GM18511 (cell line): ENCODE measurements around the gene SLC25A21.
A peak's percentile ranks its signal among the peaks of the same experiment; 100 is the strongest.

ENCODE experiments used
- ATAC-seq: cut with Tn5 transposase; IDR thresholded peaks from one replicate; pipeline ENCODE4 v1.9.1; 2021; ENCODE audit warnings: mild to moderate bottlenecking, moderate library complexity; ENCODE audit not compliant: unreplicated experiment

The SLC25A21 gene

DNA sequence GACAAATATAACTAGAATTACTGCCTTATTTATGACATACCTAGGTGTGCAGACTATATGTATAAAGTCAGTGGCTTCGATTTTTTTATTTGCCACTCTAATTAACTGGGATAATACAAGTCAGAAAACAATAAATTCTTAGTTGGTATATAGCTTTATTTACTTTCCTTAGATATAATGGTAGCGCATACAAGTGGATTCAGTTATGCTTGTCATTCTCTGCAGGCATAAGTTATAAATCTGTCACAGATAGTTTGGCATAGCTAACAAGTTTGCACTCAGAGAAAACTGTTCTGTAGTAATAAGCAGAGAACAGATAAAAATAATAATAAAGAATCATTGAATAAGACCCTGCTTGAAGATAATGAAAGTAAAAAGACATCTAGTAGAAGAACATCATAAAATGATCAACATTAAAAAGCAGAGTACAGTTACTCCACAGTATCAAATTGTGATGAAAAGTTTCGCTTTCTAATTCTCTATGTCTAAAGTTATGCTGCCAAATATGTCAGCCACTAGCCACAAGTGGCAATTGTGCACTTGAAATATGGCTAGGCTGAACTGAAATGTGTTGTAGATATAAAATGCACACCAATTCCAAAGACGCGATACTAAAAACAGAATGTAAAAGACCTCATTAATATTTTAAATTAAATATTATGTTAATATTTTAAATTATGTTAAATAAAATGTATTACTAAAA is 224.1 kb downstream of the SLC25A21 start:
- no peak for ATAC-seq

DNA sequence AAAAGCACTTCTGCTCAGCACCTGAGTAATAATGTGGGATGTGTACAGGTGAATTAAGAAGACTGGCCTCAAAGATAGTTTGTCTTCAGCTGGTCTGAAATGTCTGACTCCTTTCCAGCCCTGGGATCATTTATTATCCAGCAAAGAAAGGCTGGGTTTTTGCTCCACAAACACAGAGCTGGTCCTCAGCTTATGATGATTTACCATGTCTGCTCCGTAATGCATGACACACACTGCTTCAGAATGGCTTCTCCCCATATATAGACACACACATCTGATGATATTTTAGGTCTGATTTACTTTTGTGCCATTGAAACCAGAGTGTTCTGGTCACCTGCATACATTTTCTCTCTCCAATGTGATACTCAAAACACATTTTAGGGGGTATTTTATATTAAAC is 225.0 kb downstream of the SLC25A21 start:
- no peak for ATAC-seq

DNA sequence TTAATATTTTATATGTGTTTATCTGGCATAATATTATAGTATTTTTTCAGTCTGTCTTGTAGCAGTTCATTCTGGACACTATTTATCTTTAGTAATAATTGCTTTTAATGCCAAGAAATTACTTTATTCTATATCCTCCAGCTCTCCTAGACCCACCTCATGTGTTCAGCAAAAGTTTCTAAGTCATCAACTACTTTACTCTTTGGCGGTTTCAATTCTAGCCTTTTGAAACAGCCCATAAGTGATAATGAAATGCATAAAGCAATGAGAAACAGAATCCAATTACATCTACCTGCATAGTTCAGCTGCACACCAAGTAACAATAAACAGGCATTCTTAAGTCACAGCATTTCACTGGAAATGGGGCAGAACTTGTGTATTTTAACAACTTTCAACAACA is 225.5 kb downstream of the SLC25A21 start:
- ATAC-seq = no peak

DNA sequence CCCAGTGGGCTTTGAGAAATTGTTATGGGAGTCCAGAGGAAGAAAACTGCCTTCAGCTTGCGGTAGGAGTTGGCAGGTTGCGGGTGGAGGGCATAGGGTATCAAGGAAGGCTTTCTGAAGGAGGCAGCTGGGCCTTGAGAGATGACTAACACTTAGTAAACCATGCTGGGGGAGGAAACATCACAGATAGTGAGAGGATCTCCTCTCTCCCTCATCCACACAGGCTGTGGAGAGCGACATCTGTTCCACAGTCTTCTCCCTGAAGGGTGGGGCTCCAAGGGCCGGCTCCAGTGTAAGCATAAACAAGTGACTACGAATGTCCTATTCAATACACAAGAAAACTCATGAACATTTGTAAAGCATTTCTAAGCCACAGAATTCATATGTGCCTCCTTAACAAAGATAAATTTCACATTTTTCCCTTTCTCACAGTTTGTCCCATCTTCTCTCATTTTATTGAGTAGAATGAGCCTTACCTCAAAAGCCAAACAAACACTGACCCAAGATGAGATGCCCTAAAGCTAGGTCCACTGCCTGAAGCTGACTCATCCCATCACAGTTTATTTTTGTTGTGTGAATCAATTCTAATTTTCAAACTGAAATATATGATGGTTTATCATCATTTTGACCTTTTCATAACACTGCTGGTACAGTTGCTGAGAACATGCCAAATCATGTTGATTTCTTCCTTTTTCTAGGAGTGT is 227.9 kb downstream of the SLC25A21 start:
- no peak for ATAC-seq

DNA sequence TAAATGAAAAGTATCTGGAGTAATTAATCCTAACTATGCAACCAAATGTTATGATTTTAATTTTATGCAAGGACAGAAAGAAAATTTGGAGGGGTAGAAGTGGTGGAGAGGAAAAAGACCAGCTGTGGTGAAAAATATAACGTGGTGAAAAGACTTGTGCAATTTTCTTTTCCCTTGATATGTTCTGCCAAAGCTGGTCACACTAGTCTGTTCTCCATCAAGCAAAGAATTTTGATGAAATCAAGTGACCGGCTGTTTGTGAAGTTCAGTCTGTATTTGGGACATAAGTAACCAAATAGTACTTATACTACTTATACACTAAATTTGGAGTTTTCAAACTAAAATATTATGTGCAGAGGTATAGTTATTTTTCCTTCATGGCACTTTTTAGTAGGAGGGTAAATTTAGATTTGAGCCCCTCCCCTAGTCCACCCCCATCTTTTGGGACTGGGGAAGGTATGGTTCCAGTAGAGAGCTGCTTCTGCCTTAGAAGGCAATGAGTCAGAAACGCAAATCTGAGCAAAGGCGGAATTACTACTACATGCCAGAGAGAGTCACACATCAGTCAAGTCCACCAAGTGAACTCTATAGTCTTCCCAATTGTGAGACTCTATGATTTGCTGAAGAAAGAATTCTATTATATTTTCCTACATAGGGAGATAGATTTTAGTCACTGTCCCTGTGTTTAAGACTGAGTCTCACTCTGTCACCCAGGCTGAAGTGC is 229.7 kb downstream of the SLC25A21 start:
- ATAC-seq = no peak

DNA sequence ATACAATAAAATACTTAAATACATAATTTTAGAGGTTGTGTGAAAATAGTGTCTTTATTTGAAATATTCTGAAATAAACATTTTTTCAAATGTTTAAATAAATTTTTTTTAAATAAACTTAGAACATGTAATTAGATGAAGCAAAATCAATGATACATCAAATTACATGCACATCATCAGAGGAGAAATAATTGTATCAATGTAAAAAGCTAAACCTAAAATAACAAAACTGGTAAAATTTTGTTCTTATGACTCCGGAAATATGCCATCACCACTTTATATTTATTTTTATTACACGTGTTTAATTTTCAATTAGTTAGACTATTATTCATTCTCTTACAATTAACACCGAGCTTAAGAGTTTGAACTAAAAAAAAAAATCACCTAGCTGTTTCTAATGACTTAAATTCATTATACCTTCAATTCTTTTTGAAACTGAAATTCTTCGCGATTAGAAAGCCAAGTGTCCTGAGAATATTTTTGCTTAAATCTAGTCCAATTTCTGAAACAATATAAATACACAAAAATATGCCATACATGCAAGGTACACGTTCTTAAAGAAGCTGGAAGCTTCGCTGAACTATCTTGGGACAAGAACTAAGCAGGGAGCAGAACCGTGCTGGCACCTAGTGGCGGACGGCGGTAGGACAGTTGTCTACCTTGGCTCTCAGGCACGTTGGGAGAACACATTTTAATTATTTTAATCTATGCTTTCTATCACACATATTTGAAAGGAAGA is 230.5 kb downstream of the SLC25A21 start:
- ATAC-seq = peak; percentile 94

DNA sequence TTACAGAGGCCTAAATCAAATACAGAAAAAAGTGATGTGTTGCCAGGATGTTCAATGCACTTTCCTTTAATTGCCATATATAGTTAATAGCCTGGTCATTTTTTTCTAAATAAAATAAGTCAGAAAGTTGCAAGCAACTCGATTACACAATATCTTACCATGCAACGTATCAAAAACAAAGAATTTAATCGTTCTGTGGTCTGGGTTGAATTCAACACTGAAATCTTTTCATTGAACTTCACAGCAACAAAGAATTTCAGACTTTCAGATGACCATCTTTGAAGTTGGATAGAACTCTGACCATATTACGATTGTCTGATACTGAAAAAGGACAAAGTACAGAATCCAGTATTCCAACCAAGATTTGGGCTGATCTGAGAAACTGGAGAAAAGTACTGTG is 231.9 kb downstream of the SLC25A21 start:
- no peak for ATAC-seq

DNA sequence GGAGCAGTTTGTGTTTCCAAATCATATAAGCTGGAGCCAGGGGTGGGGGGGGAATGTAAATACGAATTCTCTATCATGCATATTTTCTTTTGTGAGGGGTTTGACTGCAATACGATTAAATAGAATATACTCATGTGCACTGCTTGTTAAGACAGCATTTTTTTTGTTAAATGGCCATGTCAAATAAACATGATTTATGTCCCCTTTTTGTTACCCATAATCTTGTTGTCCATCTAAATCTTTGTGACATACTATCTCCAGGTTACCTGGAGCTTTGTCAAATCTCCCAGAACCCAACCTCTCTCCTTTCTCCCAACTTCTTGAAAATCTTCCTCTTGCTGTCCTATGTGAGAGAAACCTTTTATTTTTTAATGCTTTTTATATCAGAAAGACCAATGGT is 233.1 kb downstream of the SLC25A21 start:
- no peak for ATAC-seq

DNA sequence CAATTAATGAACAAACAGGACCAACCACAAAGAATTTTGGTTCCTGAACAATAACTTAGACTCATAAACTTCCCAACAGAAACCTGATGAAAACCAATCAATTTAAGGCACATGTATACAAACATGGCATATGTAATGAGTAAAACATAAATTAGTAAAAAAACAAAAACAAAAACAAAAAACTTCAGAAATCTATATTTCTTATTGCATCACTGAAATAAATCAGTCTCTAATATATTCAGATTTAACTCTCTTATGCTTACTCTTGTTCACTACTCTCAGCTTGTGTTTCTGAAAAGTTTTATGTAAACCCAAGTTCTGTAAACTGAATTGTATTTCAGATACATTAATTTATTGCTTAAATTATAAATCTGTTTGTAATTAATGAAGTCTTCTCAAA is 233.7 kb downstream of the SLC25A21 start:
- ATAC-seq = no peak

DNA sequence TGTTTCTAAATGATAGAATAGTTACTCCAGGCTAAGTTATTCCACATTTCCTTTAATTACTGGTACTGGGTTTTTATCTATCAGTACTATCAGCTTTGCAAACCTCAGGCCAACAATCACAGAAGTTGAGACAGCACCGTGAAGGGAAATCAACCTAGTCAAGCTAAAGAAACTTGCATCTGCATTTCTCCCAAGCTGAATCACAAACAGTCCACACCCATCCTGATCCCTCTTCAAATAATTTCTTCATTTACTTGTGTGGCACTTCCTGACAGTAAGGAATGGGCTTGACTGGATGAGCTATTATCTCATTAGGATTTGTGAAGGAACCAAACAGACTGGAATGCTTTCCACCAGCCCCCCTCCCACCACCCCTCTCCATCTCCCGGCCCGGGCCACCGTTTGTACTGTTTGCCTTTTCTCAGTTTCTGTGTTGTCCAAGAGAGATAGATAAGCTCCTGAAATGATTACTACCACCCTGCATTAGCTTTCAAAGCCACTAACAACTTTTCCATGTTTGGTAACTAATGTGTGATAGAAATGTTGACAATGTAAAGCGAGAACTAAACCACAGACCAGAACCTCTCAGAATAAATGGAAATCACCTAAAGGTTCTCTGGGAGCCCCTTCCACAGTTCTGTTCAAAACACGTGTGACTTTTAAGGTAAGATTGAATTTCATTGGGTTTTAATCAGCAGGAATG is 236.3 kb downstream of the SLC25A21 start:
- ATAC-seq = no peak

DNA sequence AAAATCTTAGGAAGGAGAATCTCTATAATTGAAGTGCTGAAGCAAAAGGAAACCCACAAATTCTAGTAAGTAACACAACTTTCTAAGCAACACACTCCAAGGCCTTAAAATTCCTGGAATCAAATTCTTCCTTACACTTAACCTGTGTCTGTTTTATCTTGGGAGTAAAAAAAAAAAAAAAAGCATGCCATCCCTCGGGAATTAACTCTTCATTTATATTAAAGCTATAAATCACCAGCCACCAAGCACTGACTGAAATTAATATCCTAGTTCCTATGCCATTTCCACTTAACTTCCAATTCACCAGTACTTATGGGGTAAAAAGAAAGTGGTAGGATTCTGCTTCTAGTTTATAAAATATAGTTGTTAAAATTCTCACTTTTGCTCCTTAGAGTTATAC is 238.1 kb downstream of the SLC25A21 start:
- no peak for ATAC-seq

DNA sequence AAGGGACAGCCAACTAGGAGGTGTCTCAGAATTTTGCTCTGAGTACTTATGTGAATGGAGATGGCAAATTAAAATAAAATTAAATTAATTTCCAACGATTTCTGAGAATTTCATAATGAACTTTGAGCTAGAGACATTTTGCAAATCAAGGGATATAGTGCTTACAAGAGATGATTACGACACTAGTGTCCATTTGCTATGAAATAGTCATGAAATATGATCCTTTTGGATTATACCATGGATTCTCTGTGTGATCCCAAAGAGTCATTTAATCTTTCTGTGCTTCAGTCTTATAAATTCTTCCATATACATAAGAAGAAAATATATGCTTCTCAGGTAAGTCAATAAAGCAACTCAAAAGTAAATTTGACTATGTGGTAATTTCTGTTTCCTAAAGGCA is 240.6 kb downstream of the SLC25A21 start:
- ATAC-seq = no peak

DNA sequence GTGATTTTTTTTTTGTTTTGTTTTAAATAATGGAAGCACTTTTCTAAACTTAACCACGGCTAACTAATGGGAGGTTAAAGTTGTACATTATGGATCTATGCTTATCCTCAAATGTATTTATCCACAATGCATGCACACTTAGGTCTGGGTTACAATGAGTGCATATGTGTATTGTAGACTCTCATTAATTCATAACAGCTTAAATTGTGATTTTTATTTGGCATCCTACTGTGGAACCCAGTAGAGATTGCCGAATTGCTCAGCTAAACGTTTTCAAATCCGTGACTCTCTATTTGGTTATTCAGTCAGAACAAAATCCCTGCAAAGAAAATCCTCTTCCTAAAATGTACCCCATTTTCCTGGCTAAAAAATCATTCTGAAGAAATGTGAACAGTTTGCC is 244.0 kb downstream of the SLC25A21 start:
- no peak for ATAC-seq

DNA sequence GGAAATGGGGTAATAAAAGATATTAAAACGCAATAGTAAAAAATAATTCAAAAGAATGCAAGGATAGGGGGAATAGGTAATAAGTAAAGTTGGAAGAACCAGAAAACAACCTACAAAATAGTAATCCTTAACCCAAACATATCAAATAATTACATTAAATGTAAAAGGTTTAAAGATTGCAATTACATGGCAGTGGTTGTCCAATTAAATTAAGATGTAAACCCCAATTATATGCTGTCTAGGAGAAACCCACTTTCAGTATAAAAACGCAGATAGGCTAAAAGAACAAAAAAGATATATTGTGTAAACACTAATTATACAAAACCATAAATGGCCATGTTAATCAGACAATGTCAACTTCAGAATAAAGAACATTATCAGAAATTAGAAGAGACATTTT is 247.3 kb downstream of the SLC25A21 start:
- no peak for ATAC-seq

DNA sequence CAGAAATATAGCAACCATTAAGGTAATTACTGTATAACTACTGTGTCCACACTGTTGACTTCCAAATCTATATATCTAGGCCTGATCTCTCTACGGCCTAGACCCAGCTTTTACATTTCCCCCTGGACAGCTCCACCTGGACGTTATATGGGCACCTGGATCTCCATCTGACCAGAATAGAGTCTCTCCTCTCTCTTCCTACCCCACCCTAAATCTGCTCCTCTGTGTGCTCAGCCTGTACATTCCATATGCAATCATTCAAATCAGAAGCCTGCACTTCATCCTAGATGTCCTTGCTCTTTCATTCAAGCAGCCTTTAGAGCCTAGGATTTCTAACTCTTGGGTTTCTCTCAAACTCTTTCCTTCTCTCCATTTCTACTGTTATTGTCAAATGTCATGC is 255.7 kb downstream of the SLC25A21 start:
- ATAC-seq = no peak

DNA sequence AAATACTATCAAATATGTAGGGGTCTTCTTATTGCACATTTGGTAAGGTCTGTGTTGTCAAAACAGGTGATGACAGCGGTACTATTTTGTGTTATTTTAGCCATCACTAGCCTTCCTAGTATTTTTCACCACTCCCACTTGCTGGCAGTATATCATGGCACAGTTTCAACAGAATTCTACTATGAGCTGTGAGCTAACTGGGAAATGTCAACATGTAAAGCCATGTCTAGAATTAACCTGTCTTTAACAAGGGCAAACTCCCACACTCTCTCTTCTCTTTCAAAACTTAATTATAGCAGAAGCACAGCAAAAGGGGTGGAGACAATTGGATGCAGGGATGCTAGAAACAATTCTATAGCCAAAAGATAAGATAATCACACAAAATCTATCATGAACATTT is 257.3 kb downstream of the SLC25A21 start:
- ATAC-seq = no peak

DNA sequence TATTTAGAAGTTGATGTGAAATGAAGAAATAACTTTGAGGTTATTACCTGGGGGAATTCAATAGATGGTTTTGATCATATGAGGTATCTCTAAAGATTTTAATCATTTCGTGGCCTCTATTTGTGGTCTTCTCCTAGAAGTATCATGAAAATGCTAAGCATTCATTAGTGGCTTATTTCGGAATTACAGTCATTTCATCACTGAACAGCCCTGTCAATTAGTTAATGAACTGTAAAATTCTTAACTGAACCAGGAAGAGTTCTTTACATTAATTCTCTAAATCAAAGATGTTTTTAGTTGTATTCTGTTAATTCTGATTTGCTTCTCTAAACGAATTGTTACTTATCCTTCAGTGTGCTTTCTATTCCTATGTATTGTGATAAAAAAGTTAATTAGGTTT is 261.8 kb downstream of the SLC25A21 start:
- ATAC-seq = no peak

DNA sequence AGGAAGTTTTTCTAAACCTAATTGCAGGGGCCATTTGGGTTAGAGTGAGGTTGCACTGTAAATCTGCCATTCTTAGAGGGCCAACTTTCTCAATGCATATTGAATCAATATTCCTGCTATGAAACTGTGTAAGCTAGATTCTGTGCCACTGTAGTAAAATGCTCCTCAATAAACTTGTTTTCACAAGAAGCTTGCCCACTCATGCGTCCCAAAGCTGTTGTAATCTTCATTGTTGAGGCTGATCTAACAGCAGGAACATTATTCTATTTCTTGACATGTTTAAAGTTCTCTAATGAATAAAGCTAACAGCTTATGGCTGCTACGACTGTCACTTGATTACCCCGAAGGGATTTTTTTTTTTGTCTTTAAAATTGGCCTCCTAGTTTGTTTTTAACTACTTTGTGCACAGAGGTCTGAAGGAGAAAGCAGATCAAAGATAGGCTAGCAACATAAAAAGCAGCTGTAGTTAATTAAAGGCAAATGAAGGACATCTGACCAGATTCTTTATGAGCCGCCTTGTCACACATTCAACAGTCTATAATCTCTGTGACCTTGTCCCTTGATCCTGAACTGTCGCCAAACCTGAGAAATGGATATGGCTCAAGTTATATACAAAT is 267.0 kb downstream of the SLC25A21 start:
- no peak for ATAC-seq

DNA sequence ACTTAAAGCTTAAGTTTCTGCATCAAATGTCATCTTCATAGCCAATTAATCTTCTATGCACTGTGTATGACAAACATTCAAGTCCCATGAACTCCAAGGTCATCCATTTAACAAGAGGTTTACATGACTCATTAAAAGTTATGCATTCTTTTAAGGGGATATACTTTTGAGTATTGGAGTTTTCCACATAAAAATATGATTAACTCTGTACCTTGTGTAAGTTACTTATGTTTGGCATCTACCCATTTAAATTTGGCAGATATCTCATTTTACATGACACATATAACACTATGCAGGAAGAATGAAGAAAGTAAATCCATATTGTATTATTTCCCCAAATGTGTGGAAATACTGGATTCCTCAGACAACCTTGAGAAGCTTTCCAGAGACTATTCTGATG is 270.5 kb downstream of the SLC25A21 start:
- no peak for ATAC-seq

DNA sequence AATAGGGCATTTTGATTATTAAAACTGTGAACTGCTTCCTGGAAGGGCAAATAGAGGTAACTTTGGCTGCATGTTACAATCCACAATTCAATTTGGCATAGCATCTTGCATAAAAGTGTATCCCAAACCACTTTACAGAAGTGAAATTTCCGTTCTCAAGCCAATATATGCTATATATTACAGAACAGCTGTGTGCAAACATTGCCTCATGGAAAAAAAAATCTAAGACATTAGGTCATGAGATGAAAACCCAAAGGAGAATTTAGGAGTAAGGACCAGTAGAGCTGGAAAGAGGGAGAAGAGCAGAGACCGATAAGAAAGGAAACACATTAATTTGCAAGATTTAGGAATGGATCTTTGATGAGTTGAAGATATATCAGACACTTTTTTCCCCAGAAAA is 271.6 kb downstream of the SLC25A21 start:
- ATAC-seq = no peak
